ENCODE results near the gene ARHGAP12. TPM values are rescaled to one million over a fixed set of nuclear protein-coding genes. Genes with fewer than 3 reads are reported as not detected.

The ARHGAP12 gene
- total and polyA plus RNA-seq, 4 donors = 8.6 to 66.0 (median 27.0) TPM

DNA sequence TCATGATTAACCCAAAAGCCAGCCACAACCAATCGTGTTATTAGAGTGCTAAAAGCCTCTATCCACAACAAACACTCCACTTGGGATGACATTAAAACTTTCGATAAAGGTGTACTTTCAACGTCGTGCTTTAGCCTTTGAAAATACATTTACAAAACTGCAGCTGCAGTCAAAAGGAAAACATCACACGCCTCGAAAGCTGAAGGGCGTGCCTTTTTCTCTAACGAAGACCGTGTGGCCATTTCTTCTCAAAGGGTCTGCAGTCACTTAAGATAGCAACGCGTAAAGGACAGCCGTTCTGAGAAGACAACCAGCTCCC is 1.1 kb downstream of the ARHGAP12 start:
- peaks cover 0 to 2% (median 0%) of the 10 kb centered on the region in 4 donors for H3K36me3 ChIP-seq (ENCODE audit: control insufficient read depth in 4 of 4, insufficient read depth in 4 of 4, low read length in 4 of 4)
- H3K9me3 ChIP-seq (ENCODE audit: control insufficient read depth in 4 of 4, insufficient read depth in 3 of 4, low read length in 3 of 4) = no peaks in the 10 kb centered on the region
- peak overlapping the region; percentile 87 to 91 for H3K27ac ChIP-seq (ENCODE audit: low read depth in 1 of 2, low read length in 1 of 2)
- H3K9ac ChIP-seq (ENCODE audit: insufficient read depth in 1 of 2, low read length in 2 of 2) = peak overlapping the region in 1 of 2 donors; percentile 35
- DNase-seq (no peak), ATAC-seq (ENCODE audit: insufficient read depth, low FRiP score) (no peak)
- WGBS, 2 donors = 0% methylated on average over 12 of the region's 12 CpGs
- H3K4me3 ChIP-seq = peak overlapping the region; percentile 71
- TF ChIP-seq, protein P1, sequence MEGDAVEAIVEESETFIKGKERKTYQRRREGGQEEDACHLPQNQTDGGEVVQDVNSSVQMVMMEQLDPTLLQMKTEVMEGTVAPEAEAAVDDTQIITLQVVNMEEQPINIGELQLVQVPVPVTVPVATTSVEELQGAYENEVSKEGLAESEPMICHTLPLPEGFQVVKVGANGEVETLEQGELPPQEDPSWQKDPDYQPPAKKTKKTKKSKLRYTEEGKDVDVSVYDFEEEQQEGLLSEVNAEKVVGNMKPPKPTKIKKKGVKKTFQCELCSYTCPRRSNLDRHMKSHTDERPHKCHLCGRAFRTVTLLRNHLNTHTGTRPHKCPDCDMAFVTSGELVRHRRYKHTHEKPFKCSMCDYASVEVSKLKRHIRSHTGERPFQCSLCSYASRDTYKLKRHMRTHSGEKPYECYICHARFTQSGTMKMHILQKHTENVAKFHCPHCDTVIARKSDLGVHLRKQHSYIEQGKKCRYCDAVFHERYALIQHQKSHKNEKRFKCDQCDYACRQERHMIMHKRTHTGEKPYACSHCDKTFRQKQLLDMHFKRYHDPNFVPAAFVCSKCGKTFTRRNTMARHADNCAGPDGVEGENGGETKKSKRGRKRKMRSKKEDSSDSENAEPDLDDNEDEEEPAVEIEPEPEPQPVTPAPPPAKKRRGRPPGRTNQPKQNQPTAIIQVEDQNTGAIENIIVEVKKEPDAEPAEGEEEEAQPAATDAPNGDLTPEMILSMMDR (IDR thresholded peaks at IDR 0.05; ENCODE audit: control extremely low read depth, extremely low read depth) = no peak
- peaks cover 0 to 28% (median 4%) of the 10 kb centered on the region in 5 donors for H3K4me1 ChIP-seq (ENCODE audit: control insufficient read depth in 5 of 5, insufficient read depth in 5 of 5, low read length in 5 of 5)
- H3K27me3 ChIP-seq (ENCODE audit: control insufficient read depth in 3 of 3, insufficient read depth in 3 of 3, low read length in 2 of 3) = no peaks in the 10 kb centered on the region

DNA sequence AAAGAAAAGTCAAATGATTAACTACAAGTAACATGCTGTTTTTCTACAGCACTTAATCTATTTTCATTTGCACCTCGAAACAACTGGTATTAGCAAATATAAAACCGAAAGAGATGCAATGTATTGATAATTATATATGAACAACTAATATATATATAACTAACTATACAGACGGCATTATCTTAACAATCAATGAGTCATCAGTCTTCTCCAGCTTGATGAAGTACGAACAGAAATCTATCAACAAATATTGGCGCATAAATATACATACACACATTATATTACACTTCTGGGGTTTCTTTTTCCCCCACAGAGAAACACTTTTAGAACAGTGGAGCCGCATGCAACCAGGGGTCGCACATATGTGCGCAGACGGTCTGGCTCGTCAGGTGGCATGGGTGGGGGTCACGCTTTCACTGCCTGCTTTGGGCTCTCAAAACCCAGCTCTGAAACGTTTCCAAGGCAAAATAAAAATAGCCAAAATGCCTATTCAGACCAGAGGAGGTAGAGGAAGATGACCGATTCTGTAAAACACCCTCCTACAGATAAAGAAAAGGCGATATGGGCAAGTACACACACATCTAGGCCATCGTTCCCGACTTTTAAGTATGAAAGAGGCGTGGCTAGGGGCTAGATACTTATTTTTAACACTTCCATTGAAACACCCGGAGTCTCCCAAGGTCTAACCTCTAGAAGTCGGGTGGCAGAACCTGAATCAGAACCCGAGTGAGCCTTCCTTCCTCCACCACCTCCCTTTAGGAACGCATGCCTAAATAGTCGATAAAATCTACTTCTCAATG is 1.7 kb downstream of the ARHGAP12 start:
- Histone ChIP-seq H3K27ac (ENCODE audit: low read depth in 1 of 2, low read length in 1 of 2) (no peak overlapping the region), H3K9ac (ENCODE audit: insufficient read depth in 1 of 2, low read length in 2 of 2) (peak overlapping the region; percentile 16 to 35), H3K9me3 (ENCODE audit: control insufficient read depth in 4 of 4, insufficient read depth in 3 of 4, low read length in 3 of 4) (no peaks in the 10 kb centered on the region), H3K36me3 (ENCODE audit: control insufficient read depth in 4 of 4, insufficient read depth in 4 of 4, low read length in 4 of 4) (peaks cover 0 to 2% (median 0%) of the 10 kb centered on the region in 4 donors), H3K4me1 (ENCODE audit: control insufficient read depth in 5 of 5, insufficient read depth in 5 of 5, low read length in 5 of 5) (peaks cover 0 to 28% (median 4%) of the 10 kb centered on the region in 5 donors), H3K4me3 (peak overlapping the region; percentile 71), H3K27me3 (ENCODE audit: control insufficient read depth in 3 of 3, insufficient read depth in 3 of 3, low read length in 2 of 3) (no peaks in the 10 kb centered on the region)
- ATAC-seq (ENCODE audit: insufficient read depth, low FRiP score) (no peak), DNase-seq (peak in 1 of 3 donors; percentile 23)
- TF ChIP-seq, protein P1 (IDR thresholded peaks at IDR 0.05; ENCODE audit: control extremely low read depth, extremely low read depth) = no peak
- WGBS, 2 donors = 25 to 48% methylated on average over 22 of the region's 22 CpGs

DNA sequence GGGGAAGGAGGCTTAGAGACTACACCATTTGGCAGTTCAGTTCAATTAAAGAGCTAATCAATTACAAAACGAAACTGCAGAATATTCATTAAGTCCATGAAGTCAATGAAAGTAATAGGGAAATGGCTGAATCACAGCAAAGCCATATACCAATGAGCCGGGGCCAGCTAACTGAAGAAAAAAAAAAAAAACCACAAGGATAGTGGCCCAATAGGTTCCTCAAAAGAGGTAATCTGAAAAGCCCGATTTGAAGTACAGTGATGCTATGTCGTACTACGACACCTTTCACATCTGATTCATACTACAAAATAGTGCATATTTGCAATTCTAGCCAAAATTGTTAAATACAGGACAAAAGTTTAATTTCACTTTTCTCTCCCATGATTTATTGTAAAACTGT is 2.5 kb downstream of the ARHGAP12 start:
- Histone ChIP-seq H3K27ac (ENCODE audit: low read depth in 1 of 2, low read length in 1 of 2) (no peak overlapping the region), H3K4me1 (ENCODE audit: control insufficient read depth in 5 of 5, insufficient read depth in 5 of 5, low read length in 5 of 5) (peaks cover 0 to 28% (median 4%) of the 10 kb centered on the region in 5 donors), H3K27me3 (ENCODE audit: control insufficient read depth in 3 of 3, insufficient read depth in 3 of 3, low read length in 2 of 3) (no peaks in the 10 kb centered on the region), H3K36me3 (ENCODE audit: control insufficient read depth in 4 of 4, insufficient read depth in 4 of 4, low read length in 4 of 4) (peaks cover 0 to 2% (median 0%) of the 10 kb centered on the region in 4 donors), H3K4me3 (no peak overlapping the region), H3K9ac (ENCODE audit: insufficient read depth in 1 of 2, low read length in 2 of 2) (no peak overlapping the region), H3K9me3 (ENCODE audit: control insufficient read depth in 4 of 4, insufficient read depth in 3 of 4, low read length in 3 of 4) (no peaks in the 10 kb centered on the region)
- 45 to 63% methylated on average over 5 of the region's 5 CpGs for WGBS, 2 donors
- TF ChIP-seq, protein P1 (IDR thresholded peaks at IDR 0.05; ENCODE audit: control extremely low read depth, extremely low read depth) = no peak
- DNase-seq = no peak
- ATAC-seq (ENCODE audit: insufficient read depth, low FRiP score) = no peak
